Cardiac muscle cell (in vitro differentiated cells and primary cell): Measurements from ENCODE around the gene CHID1. TPM values are rescaled to one million over a fixed set of nuclear protein-coding genes. Genes with fewer than 3 reads are reported as not detected.

Source experiments
- DNase-seq, 2 donors: peaks; one replicate each; pipeline versions ENCODE4 v3.0.0 to v3.0.0-alpha.2; 2010 to 2017; ENCODE audit warnings: low read depth in 1 of 2, low spot score in 1 of 2
- H3K27ac ChIP-seq: fragments of 200-600 bp; sonication (generic); 2 replicates; pipeline ENCODE4 v1.5.1; 2016
- H3K27me3 ChIP-seq: fragments of 200-600 bp; sonication (generic); 2 replicates; pipeline ENCODE4 v1.6.0; 2016; ENCODE audit warnings: control low read depth
- H3K36me3 ChIP-seq: fragments of 200-600 bp; sonication (generic); 2 replicates; pipeline ENCODE4 v1.5.1; 2016; ENCODE audit warnings: control low read depth
- H3K4me1 ChIP-seq: fragments of 200-600 bp; sonication (generic); 2 replicates; pipeline ENCODE4 v1.8.1; 2017; ENCODE audit warnings: low read depth, mild to moderate bottlenecking, mixed run types
- H3K4me3 ChIP-seq: fragments of 200-600 bp; sonication (generic); 2 replicates; pipeline ENCODE4 v1.5.1; 2016; ENCODE audit warnings: mild to moderate bottlenecking
- H3K9me3 ChIP-seq: fragments of 200-600 bp; sonication (generic); 2 replicates; pipeline ENCODE4 v1.5.1; 2017; ENCODE audit warnings: low read depth, mild to moderate bottlenecking, control low read depth
- CTCF ChIP-seq: IDR thresholded peaks from 2 replicates; pipeline ENCODE4 v1.5.1; 2012; ENCODE audit warnings: low read depth, mild to moderate bottlenecking, low read length
- polyA plus RNA-seq: library from polyadenylated mRNA; unstranded; fragments of >200 nt; fragmentation: Nextera tagmentation; extraction: Ambion mirVana; gene quantifications from 2 replicates; pipeline ENCODE4 v1.2.1, GENCODE V29; 2016
- total RNA-seq: library from RNA; depleted of rRNA; stranded (reverse); fragments of >200 nt; gene quantifications from 2 replicates; pipeline ENCODE4 v1.2.3, GENCODE V29; 2016

Gene CHID1
- total and polyA plus RNA-seq, 2 experiments from 2014 or later, result 67.7 to 145 TPM

- no peak for DNase-seq
- Histone ChIP-seq H3K27me3 (no peaks in the 10 kb centered on the region), H3K27ac (peak overlapping the region; percentile 42)
Observed at GRCh38 chr11:937841-938261, 27.2 kb upstream of the CHID1 start.

GRCh38 chr11:936199-936598, 25.6 kb upstream of the CHID1 start:
- H3K4me3 ChIP-seq, result no peak overlapping the region
- TF ChIP-seq CTCF, result no peak
- H3K4me1 ChIP-seq, result peaks cover 6% of the 10 kb centered on the region
- DNase-seq, result no peak
- H3K9me3 ChIP-seq, result no peaks in the 10 kb centered on the region
- no peak overlapping the region for H3K27ac ChIP-seq
- H3K27me3 ChIP-seq, result no peaks in the 10 kb centered on the region
- H3K36me3 ChIP-seq, result no peaks in the 10 kb centered on the region

More at GRCh38 chr11:937841-938261, 27.2 kb upstream of the CHID1 start:
- Histone ChIP-seq H3K36me3 (no peaks in the 10 kb centered on the region), H3K9me3 (no peaks in the 10 kb centered on the region), H3K4me1 (peaks cover 9% of the 10 kb centered on the region), H3K4me3 (no peak overlapping the region)
- TF ChIP-seq CTCF, result no peak

GRCh38 chr11:934527-934926, 23.9 kb upstream of the CHID1 start:
- no peaks in the 10 kb centered on the region for H3K36me3 ChIP-seq
- peaks cover 6% of the 10 kb centered on the region for H3K4me1 ChIP-seq
- H3K27me3 ChIP-seq, result no peaks in the 10 kb centered on the region
- H3K4me3 ChIP-seq, result no peak overlapping the region
- no peak overlapping the region for H3K27ac ChIP-seq
- TF ChIP-seq CTCF, result no peak
- no peak for DNase-seq
- H3K9me3 ChIP-seq, result no peaks in the 10 kb centered on the region

GRCh38 chr11:933936-934335, 23.3 kb upstream of the CHID1 start:
- Histone ChIP-seq H3K4me3 (no peak overlapping the region), H3K27ac (no peak overlapping the region), H3K4me1 (peaks cover 6% of the 10 kb centered on the region), H3K27me3 (no peaks in the 10 kb centered on the region), H3K36me3 (no peaks in the 10 kb centered on the region), H3K9me3 (no peaks in the 10 kb centered on the region)
- no peak for DNase-seq
- no peak for TF ChIP-seq CTCF

GRCh38 chr11:933142-933851, 22.7 kb upstream of the CHID1 start:
- Histone ChIP-seq H3K4me3 (no peak overlapping the region), H3K27ac (no peak overlapping the region), H3K27me3 (no peaks in the 10 kb centered on the region), H3K4me1 (peaks cover 6% of the 10 kb centered on the region), H3K36me3 (no peaks in the 10 kb centered on the region), H3K9me3 (no peaks in the 10 kb centered on the region)
- peak in 1 of 2 donors; percentile 64 for DNase-seq
- TF ChIP-seq CTCF, result no peak
